ENCODE results near the gene KCTD16.

Gene KCTD16

DNA sequence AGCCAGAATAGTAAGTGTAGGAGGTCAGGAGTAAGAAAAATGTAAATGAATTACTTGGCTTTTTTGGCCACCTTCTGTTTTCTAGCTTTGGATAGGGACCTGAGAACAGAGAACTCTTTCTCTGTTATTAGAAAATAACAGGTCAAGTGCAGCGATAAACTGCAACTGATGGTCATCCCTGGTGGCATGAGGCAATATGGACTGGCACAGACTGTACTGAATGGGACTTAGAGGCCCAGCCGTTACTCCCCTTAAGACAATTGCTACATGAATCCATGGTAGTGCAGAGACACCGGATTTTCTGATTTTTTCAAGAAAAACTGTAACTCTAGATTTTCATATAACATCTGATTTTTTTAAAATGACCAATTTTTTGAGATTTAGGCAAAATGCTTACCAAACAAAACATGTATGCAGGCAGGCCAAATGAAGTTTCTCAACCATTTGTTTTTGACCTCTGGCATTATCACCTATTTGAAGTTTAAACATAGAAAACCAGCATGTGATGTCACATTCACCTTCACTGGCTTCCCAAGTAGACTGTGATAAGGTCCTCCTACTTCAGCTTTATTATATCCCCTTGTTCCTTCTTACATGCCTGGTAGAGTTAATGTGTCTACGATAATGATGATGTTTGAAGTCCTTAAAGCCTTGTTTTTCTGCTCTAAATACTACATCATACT is 262.6 kb downstream of the KCTD16 start:
- Histone ChIP-seq H3K36me3 (replicated peaks) (no peaks in the 10 kb centered on the region), H3K4me1 (no peaks in the 10 kb centered on the region), H3K4me3 (no peak overlapping the region), H3K9me3 (no peaks in the 10 kb centered on the region), H3K27me3 (ENCODE audit: low read depth) (no peaks in the 10 kb centered on the region)
- in situ Hi-C loops (cut with MboI; ENCODE audit: low sequenced_read_pairs), result no loop called here
- DNase-seq (ENCODE audit: low spot score in 2 of 2), result no peak

DNA sequence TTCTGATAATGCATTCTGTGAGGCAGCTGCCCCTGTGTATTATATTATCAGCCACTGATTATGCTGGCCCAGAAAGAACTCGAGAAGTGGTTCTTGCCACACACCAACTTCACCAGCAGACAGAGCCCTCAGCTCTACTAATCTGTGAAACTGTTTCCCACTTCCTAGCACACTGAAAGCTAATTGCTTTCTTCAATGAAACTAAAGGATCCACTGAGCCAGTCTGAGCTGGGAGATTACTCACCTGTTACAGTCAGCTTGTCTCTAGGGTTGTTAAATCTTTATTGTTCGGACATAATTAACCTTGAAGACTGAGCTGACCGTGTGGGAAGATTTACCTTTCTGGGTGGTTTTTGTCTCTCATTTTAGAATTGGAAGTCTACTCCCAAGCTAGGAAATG is 263.2 kb downstream of the KCTD16 start:
- no peaks in the 10 kb centered on the region for H3K27me3 ChIP-seq (ENCODE audit: low read depth)
- no peaks in the 10 kb centered on the region for H3K36me3 ChIP-seq (replicated peaks)
- no peaks in the 10 kb centered on the region for H3K9me3 ChIP-seq
- H3K4me1 ChIP-seq, result no peaks in the 10 kb centered on the region
- H3K4me3 ChIP-seq, result no peak overlapping the region
- in situ Hi-C loops (cut with MboI; ENCODE audit: low sequenced_read_pairs), result no loop called here
- no peak for DNase-seq (ENCODE audit: low spot score in 2 of 2)

DNA sequence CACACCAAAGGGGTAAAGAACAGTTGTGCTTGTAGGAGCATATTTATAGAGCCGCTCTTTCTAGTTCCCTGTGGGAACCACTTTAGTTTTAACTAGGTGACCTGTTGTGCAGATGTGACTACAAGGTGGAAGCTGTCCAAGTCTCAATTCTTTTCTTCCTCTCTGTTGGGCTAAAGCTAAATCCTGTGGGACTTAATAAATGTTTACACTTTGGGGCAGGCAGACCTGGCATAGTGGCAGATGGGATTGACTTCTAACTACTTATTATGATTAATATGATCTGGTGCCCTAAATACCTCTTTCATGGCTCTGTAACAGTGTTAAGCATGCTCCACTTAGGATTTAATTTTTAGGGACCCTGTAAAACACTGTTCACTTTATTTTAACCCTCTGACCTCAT is 265.3 kb downstream of the KCTD16 start:
- Histone ChIP-seq H3K9me3 (no peaks in the 10 kb centered on the region), H3K4me1 (no peaks in the 10 kb centered on the region), H3K36me3 (replicated peaks) (no peaks in the 10 kb centered on the region), H3K4me3 (no peak overlapping the region), H3K27me3 (ENCODE audit: low read depth) (no peaks in the 10 kb centered on the region)
- DNase-seq (ENCODE audit: low spot score in 2 of 2), result no peak
- in situ Hi-C loops (cut with MboI; ENCODE audit: low sequenced_read_pairs), result no loop called here

DNA sequence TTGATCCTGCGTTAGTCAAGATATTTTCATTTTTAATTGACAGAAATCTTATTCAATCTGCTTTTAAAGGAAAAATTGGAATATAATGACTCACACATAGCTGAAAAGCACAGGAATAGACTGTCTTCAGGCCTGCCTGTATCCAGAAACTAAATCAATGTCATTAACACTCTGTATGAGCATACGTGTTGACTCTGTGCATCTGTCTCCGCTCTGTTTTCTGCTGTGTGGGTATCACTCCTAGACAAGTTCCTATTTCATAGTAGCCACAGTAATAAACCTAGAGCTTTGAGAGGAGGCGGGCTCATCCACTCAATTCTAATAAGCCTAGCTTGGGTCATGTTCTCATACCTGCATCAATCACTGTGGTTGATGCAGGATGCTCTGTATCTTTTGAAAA is 267.6 kb downstream of the KCTD16 start:
- Histone ChIP-seq H3K4me1 (no peaks in the 10 kb centered on the region), H3K27me3 (ENCODE audit: low read depth) (no peaks in the 10 kb centered on the region), H3K36me3 (replicated peaks) (no peaks in the 10 kb centered on the region), H3K4me3 (no peak overlapping the region), H3K9me3 (no peaks in the 10 kb centered on the region)
- DNase-seq (ENCODE audit: low spot score in 2 of 2), result no peak
- in situ Hi-C loops (cut with MboI; ENCODE audit: low sequenced_read_pairs), result no loop called here

DNA sequence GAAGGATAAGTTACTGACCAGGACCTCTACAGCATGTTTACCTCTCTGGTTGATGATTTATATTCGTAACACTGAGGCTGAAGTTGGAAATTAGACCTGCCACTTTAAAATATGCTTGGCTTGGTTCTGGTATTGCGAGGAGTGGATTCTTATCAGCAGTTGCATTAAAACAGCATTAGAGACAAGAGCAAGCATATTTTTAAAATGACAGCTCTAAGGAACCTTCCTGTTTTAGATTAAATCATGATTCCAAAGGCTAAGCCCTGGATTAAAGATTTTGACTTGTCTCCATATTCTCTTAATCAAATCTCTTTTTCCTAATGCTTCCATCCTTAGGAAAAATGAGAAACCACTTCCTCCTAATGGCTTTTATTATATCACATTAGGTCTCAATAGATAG is 277.8 kb downstream of the KCTD16 start:
- H3K4me1 ChIP-seq, result no peaks in the 10 kb centered on the region
- H3K27me3 ChIP-seq (ENCODE audit: low read depth), result no peaks in the 10 kb centered on the region
- no peaks in the 10 kb centered on the region for H3K36me3 ChIP-seq (replicated peaks)
- no peak for DNase-seq (ENCODE audit: low spot score in 2 of 2)
- in situ Hi-C loops (cut with MboI; ENCODE audit: low sequenced_read_pairs), result no loop called here
- no peaks in the 10 kb centered on the region for H3K9me3 ChIP-seq
- no peak overlapping the region for H3K4me3 ChIP-seq

DNA sequence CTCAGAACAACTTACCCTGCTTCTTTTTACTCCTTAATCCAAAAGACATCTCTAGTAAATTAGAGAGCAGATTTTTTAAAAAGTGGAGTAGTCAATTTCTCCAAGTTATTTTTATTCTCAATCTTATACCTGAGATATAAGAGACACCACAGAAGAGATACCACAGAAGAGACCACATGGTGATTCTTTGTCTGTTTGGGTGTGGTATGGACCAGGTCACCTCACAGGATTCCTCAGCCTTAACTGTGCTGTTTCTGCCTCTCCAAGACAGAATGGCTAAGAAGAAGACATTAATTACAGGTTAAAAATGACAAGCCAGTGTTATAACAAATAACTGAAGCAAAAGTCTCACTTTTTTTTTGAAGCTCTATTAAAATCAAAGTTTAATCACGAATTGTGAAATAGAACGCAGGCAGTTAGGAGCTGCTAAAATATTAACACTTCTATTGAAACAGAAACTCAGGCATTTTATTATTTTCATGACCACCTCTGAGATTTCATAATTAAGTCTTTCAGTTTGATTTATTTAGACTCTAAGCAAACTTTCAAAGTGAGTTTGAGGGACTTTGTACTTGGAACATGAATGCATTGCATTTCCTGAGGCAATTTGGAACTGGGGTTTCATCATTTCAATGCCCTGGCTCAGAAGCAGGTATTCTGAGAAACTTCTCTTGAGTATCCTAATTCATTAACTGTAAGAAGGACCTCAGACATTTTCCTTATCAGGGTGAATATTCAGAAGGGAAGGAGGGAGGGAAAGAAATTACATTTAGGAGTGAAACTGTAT is 280.7 kb downstream of the KCTD16 start:
- no peaks in the 10 kb centered on the region for H3K36me3 ChIP-seq (replicated peaks)
- in situ Hi-C loops (cut with MboI; ENCODE audit: low sequenced_read_pairs), result no loop called here
- no peak overlapping the region for H3K4me3 ChIP-seq
- no peaks in the 10 kb centered on the region for H3K27me3 ChIP-seq (ENCODE audit: low read depth)
- H3K4me1 ChIP-seq, result no peaks in the 10 kb centered on the region
- H3K9me3 ChIP-seq, result no peaks in the 10 kb centered on the region
- no peak for DNase-seq (ENCODE audit: low spot score in 2 of 2)

DNA sequence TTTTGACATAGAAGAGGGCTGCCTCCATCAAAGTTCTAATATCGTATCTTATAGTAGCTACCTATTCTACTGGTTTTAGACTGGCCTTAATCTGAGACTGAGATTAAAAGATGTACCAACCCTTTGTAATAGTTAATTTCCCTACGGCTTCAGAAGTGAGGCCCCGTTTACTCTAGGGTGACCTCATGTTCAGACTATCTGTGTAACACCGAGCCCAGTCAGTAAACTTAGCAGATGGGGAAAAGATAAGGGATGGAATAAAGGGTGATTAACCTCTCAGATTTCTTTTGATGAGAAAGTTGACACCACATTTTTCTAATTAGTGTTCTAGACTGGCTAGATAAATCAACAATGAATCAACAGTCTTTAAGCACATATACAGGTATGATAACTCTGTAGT is 283.1 kb downstream of the KCTD16 start:
- Histone ChIP-seq H3K4me3 (no peak overlapping the region), H3K9me3 (no peaks in the 10 kb centered on the region), H3K36me3 (replicated peaks) (no peaks in the 10 kb centered on the region), H3K27me3 (ENCODE audit: low read depth) (no peaks in the 10 kb centered on the region), H3K4me1 (no peaks in the 10 kb centered on the region)
- in situ Hi-C loops (cut with MboI; ENCODE audit: low sequenced_read_pairs), result no loop called here
- no peak for DNase-seq (ENCODE audit: low spot score in 2 of 2)

DNA sequence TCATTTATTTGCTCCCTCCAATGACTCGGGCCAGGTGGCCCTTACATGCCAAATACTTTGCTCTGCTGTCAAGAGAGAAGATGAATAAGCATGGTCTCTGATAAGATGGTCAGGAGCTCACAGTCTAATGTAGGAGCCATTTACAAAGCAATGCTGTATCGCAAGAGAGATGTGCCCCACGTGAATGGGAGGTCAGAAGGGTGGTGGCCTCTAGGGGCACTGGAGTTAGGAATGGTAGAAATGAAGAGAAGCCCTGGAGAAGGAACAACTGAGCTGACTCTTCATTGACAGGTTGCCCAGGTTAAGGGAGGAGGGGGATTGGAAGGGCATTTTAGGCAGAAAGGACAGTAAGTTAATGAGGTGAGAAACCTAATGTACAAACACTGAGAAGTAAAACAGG is 286.5 kb downstream of the KCTD16 start:
- no peaks in the 10 kb centered on the region for H3K27me3 ChIP-seq (ENCODE audit: low read depth)
- no peaks in the 10 kb centered on the region for H3K36me3 ChIP-seq (replicated peaks)
- in situ Hi-C loops (cut with MboI; ENCODE audit: low sequenced_read_pairs), result no loop called here
- no peaks in the 10 kb centered on the region for H3K9me3 ChIP-seq
- H3K4me3 ChIP-seq, result no peak overlapping the region
- no peaks in the 10 kb centered on the region for H3K4me1 ChIP-seq
- no peak for DNase-seq (ENCODE audit: low spot score in 2 of 2)

DNA sequence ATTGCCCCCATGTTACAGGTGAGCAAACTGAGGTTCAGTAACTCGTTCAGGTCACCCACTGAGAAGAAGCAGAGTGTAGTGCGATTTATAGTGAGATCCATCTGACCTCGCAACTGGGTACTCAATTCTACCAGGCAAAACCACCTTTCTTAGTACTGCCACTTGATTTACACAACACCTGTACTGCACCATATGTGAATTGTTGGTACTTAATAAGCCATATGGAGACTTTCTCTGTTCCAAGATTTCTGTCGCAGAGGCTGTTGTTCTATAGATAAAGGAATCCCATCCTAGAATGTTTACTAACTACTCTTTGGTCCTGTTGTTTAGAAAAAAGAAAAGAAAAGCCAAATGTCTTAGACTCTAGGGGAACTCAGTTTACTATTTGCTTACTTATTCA is 287.5 kb downstream of the KCTD16 start:
- Histone ChIP-seq H3K27me3 (ENCODE audit: low read depth) (no peaks in the 10 kb centered on the region), H3K36me3 (replicated peaks) (no peaks in the 10 kb centered on the region), H3K4me3 (no peak overlapping the region), H3K9me3 (no peaks in the 10 kb centered on the region), H3K4me1 (no peaks in the 10 kb centered on the region)
- DNase-seq (ENCODE audit: low spot score in 2 of 2), result no peak
- in situ Hi-C loops (cut with MboI; ENCODE audit: low sequenced_read_pairs), result no loop called here

DNA sequence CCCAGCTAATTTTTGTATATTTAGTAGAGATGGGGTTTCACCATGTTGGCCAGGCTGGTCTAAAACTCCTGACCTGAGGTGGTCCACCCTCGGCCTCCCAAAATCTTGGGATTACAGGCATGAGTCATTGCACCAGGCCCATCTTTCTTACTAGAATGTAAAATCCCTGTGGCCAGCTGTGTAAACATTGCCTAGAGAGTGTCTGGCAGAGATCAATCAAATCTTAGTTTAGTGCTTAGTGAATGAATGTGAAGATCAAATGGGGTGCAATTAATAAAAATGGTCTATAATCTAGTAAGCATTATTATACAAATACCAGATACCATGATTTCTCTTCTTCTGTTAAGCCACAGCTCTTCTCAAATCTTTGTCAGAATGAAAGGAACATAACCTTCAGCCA is 289.9 kb downstream of the KCTD16 start:
- Histone ChIP-seq H3K27me3 (ENCODE audit: low read depth) (no peaks in the 10 kb centered on the region), H3K9me3 (no peaks in the 10 kb centered on the region), H3K4me3 (no peak overlapping the region), H3K4me1 (no peaks in the 10 kb centered on the region), H3K36me3 (replicated peaks) (no peaks in the 10 kb centered on the region)
- in situ Hi-C loops (cut with MboI; ENCODE audit: low sequenced_read_pairs), result no loop called here
- no peak for DNase-seq (ENCODE audit: low spot score in 2 of 2)

DNA sequence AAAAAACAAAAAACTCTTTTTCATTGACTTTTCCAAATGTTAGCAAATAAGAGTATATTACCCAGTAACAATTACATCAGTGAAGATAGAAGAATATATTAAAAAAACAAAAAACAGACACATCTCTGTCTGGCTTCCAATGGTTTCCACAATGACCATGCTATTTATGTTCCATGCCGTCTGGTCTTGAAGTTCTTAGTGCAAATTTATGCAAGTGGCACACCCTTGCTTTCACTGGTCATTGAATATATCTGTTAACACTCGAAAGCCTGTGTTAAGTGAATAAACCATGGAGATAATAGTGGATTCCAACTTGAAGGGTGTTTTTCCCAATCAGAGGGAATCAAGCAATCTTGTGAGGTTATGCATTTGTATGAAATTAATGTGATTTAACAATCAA is 291.9 kb downstream of the KCTD16 start:
- Histone ChIP-seq H3K36me3 (replicated peaks) (no peaks in the 10 kb centered on the region), H3K4me1 (no peaks in the 10 kb centered on the region), H3K27me3 (ENCODE audit: low read depth) (no peaks in the 10 kb centered on the region), H3K4me3 (no peak overlapping the region), H3K9me3 (no peaks in the 10 kb centered on the region)
- DNase-seq (ENCODE audit: low spot score in 2 of 2), result no peak
- in situ Hi-C loops (cut with MboI; ENCODE audit: low sequenced_read_pairs), result no loop called here

DNA sequence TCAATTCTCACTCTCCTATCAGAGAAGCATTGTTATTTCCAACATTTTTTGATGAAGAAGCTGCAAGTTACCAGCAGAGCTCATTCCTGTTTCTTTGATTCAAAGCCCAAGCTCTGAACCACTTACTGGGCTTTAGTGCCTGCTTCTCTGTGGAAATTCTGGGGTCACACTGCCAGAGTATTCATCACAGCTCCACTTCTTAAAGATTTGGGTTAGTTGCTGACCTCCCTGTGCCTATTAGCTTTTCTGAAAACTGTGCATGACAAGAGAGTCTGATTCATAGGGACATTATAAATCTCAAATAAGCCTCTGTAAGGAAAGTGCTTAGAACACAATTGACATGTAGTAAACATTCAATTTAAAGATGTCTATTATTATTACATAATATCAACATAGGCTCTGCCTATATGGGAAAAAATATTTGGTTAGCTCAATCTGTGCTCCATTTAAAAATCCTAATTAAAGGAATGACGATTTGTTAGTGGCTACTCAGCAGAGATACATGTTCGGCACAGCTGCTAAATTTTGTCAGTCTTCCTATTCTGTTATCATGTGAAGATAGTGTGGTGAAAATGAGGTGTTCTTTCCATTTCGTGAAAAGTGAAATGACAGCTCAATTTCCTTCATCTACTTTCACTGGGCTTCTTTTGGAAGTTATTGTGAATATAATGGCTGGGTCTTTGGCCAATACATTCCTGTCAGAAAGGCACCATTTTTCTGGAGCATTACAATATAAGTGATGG is 293.0 kb downstream of the KCTD16 start:
- H3K4me1 ChIP-seq, result no peaks in the 10 kb centered on the region
- no peaks in the 10 kb centered on the region for H3K36me3 ChIP-seq (replicated peaks)
- H3K4me3 ChIP-seq, result no peak overlapping the region
- no peaks in the 10 kb centered on the region for H3K9me3 ChIP-seq
- in situ Hi-C loops (cut with MboI; ENCODE audit: low sequenced_read_pairs), result no loop called here
- no peaks in the 10 kb centered on the region for H3K27me3 ChIP-seq (ENCODE audit: low read depth)
- no peak for DNase-seq (ENCODE audit: low spot score in 2 of 2)

DNA sequence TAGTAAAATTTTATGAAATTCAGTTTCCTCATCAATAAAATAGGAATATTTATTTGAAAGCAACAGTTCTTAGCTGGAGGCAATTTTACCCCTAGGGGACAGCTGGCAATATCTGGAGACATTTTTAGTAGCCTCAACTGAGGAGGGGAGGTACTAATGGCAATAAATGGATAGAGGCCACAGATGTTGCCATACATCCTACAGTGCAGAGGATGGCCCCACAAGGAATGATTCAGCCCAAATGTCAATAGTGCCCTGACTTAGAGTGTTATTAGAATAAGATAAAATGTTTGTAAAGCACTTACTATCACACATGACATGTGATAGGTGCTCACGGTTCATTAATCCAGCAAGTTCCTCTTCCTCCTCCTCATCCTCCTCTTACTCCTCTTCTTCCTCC is 293.6 kb downstream of the KCTD16 start:
- Histone ChIP-seq H3K27me3 (ENCODE audit: low read depth) (no peaks in the 10 kb centered on the region), H3K4me1 (no peaks in the 10 kb centered on the region), H3K4me3 (no peak overlapping the region), H3K36me3 (replicated peaks) (no peaks in the 10 kb centered on the region), H3K9me3 (no peaks in the 10 kb centered on the region)
- in situ Hi-C loops (cut with MboI; ENCODE audit: low sequenced_read_pairs), result no loop called here
- DNase-seq (ENCODE audit: low spot score in 2 of 2), result no peak

DNA sequence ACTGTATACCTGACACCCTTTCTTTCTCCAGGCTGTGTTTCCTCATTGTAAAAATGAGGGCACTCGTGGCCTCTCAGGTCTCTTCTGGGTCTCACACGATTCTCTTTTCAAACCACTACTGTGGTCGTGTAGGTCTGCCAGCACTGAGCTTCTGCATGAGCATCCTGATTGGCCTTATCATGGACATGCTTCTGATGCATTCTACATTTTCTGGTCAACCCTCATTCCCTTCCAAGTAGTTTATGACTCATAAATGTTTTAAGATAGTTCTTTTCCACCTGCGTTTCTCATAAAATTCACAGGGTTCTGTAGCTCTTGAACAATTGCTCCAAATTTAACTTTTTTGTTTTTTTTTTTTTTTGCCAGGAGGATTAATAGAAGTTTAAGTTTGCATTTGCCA is 294.8 kb downstream of the KCTD16 start:
- no peaks in the 10 kb centered on the region for H3K27me3 ChIP-seq (ENCODE audit: low read depth)
- DNase-seq (ENCODE audit: low spot score in 2 of 2), result no peak
- no peaks in the 10 kb centered on the region for H3K4me1 ChIP-seq
- in situ Hi-C loops (cut with MboI; ENCODE audit: low sequenced_read_pairs), result no loop called here
- no peak overlapping the region for H3K4me3 ChIP-seq
- no peaks in the 10 kb centered on the region for H3K9me3 ChIP-seq
- H3K36me3 ChIP-seq (replicated peaks), result no peaks in the 10 kb centered on the region
